Measurements from ENCODE around the gene TMEM141. TPM values are rescaled to one million over a fixed set of nuclear protein-coding genes. Genes with fewer than 3 reads are reported as not detected.
"Not testable (repeated sequence)": the region's sequence is repeated elsewhere in the genome, so short reads cannot be mapped to it uniquely, and the experiment has no call there.

TMEM141 gene
- total RNA-seq, 4 donors from 2014 or later: 81.6 to 189 (median 141) TPM

GRCh38 chr9:136766410-136767120, 24.6 kb upstream of the TMEM141 start:
- intact Hi-C loops (cut with DNase I); H3K27ac ChIP-seq; H3K36me3 ChIP-seq; H3K4me3 ChIP-seq (replicated peaks in 1 of 3); H3K9me3 ChIP-seq; H3K27me3 ChIP-seq; H3K4me1 ChIP-seq: not testable (repeated sequence)
- peak; percentile 56 to 58 for DNase-seq
- 44 to 51% methylated on average over 18 of the region's 18 CpGs for WGBS, 2 donors
- TF ChIP-seq CTCF (IDR thresholded peaks at IDR 0.05): peak in 1 of 6 experiments; percentile 37

GRCh38 chr9:136769710-136770191, 21.4 kb upstream of the TMEM141 start:
- H3K4me3 ChIP-seq (replicated peaks in 1 of 3): no peak overlapping the region
- no peaks in the 10 kb centered on the region for H3K36me3 ChIP-seq
- no peak overlapping the region for H3K27ac ChIP-seq
- DNase-seq: no peak
- WGBS, 2 donors: 18 to 23% methylated on average over 7 to 13 of the region's 16 CpGs
- no peaks in the 10 kb centered on the region for H3K27me3 ChIP-seq
- TF ChIP-seq POLR2A (IDR thresholded peaks at IDR 0.05) (no peak), CTCF (IDR thresholded peaks at IDR 0.05) (peak in 2 of 6 experiments; percentile 9 to 50)
- no peaks in the 10 kb centered on the region for H3K9me3 ChIP-seq
- intact Hi-C loops (cut with DNase I): no loop called here
- no peaks in the 10 kb centered on the region for H3K4me1 ChIP-seq

GRCh38 chr9:136771907-136772415, 19.2 kb upstream of the TMEM141 start:
- Histone ChIP-seq H3K27ac (no peak overlapping the region), H3K4me3 (replicated peaks in 1 of 3) (no peak overlapping the region), H3K4me1 (no peaks in the 10 kb centered on the region), H3K36me3 (no peaks in the 10 kb centered on the region), H3K9me3 (no peaks in the 10 kb centered on the region), H3K27me3 (no peaks in the 10 kb centered on the region)
- WGBS, 2 donors: 58 to 76% methylated on average over 3 of the region's 3 CpGs
- intact Hi-C loops (cut with DNase I): no loop called here
- no peak for DNase-seq
- TF ChIP-seq POLR2A (IDR thresholded peaks at IDR 0.05): no peak
- TF ChIP-seq CTCF (IDR thresholded peaks at IDR 0.05): no peak

- no peak for DNase-seq
- H3K4me3 ChIP-seq (replicated peaks in 1 of 3): no peak overlapping the region
- no peaks in the 10 kb centered on the region for H3K36me3 ChIP-seq
- H3K9me3 ChIP-seq: no peaks in the 10 kb centered on the region
- TF ChIP-seq CTCF (IDR thresholded peaks at IDR 0.05) (no peak), POLR2A (IDR thresholded peaks at IDR 0.05) (no peak)
- H3K27me3 ChIP-seq: no peaks in the 10 kb centered on the region
- no peaks in the 10 kb centered on the region for H3K4me1 ChIP-seq
- WGBS, 2 donors: 59 to 86% methylated on average over 3 to 4 of the region's 7 CpGs
- H3K27ac ChIP-seq: no peak overlapping the region
- intact Hi-C loops (cut with DNase I): no loop called here
Measured at GRCh38 chr9:136773386-136774044, 17.6 kb upstream of the TMEM141 start.

All from thyroid gland (tissue), 4 donors.